MM.1S (cell line): ENCODE data around the gene MRPS27.

ENCODE experiments used
- DNase-seq: peaks from one replicate; pipeline ENCODE4 v3.0.0-alpha.2; 2015
- H2AFZ ChIP-seq: fragments of 300-600 bp; sonication (generic); 2 replicates; pipeline ENCODE4 v1.6.0; 2016; ENCODE audit warnings: antibody characterized with exemption, low read length
- H3F3A ChIP-seq: fragments of 300-600 bp; sonication (generic); 2 replicates; pipeline ENCODE4 v1.6.1; 2016; ENCODE audit warnings: mild to moderate bottlenecking, antibody characterized with exemption, low read length, moderate library complexity, mixed read lengths; ENCODE audit not compliant: insufficient read depth
- H3K27ac ChIP-seq: fragments of 300-600 bp; sonication (generic); 2 replicates; pipeline ENCODE4 v1.5.1; 2016; ENCODE audit warnings: mild to moderate bottlenecking, low read length
- H3K27me3 ChIP-seq: fragments of 300-600 bp; sonication (generic); replicated peaks from 2 replicates; pipeline ENCODE4 v1.6.0; 2016; ENCODE audit warnings: low read length; ENCODE audit not compliant: insufficient read depth
- H3K36me3 ChIP-seq: fragments of 300-600 bp; sonication (generic); replicated peaks from 2 replicates; pipeline ENCODE4 v1.6.1; 2016; ENCODE audit warnings: mild to moderate bottlenecking, low read length, mixed read lengths; ENCODE audit not compliant: insufficient read depth
- H3K4me1 ChIP-seq: fragments of 300-600 bp; sonication (generic); 2 replicates; pipeline ENCODE4 v1.6.1; 2016; ENCODE audit warnings: low read length, mixed read lengths
- H3K4me2 ChIP-seq: fragments of 300-600 bp; sonication (generic); 2 replicates; pipeline ENCODE4 v1.6.0; 2016; ENCODE audit warnings: low read depth, low read length
- H3K4me3 ChIP-seq: fragments of 300-600 bp; sonication (generic); 2 replicates; pipeline ENCODE4 v1.5.1; 2016; ENCODE audit warnings: low read length, mixed read lengths
- H3K79me2 ChIP-seq: fragments of 300-600 bp; sonication (generic); 2 replicates; pipeline ENCODE4 v1.6.1; 2016; ENCODE audit warnings: mixed run types, low read length, mixed read lengths
- H3K9ac ChIP-seq: fragments of 300-600 bp; sonication (generic); 2 replicates; pipeline ENCODE4 v1.6.1; 2016; ENCODE audit warnings: low read length, mixed read lengths
- H3K9me2 ChIP-seq: fragments of 300-600 bp; sonication (generic); replicated peaks from 2 replicates; pipeline ENCODE4 v1.6.1; 2016; ENCODE audit warnings: mild to moderate bottlenecking, low read length, mixed read lengths; ENCODE audit not compliant: insufficient read depth
- H3K9me3 ChIP-seq: fragments of 300-600 bp; sonication (generic); replicated peaks from 2 replicates; pipeline ENCODE4 v1.6.1; 2016; ENCODE audit warnings: mild to moderate bottlenecking, low read length, mixed read lengths; ENCODE audit not compliant: insufficient read depth
- H4K20me1 ChIP-seq: fragments of 300-600 bp; sonication (generic); 2 replicates; pipeline ENCODE4 v1.6.1; 2016; ENCODE audit warnings: mild to moderate bottlenecking, low read length, moderate library complexity, mixed read lengths; ENCODE audit not compliant: insufficient read depth
- CTCF ChIP-seq: fragments of 300-600 bp; sonication (generic); IDR thresholded peaks from 2 replicates; pipeline ENCODE4 v1.5.1; 2016; ENCODE audit warnings: antibody characterized with exemption, low read length, mixed read lengths
- EZH2 ChIP-seq: fragments of 300-600 bp; sonication (generic); optimal IDR thresholded peaks from 2 replicates; pipeline ENCODE3; 2017; ENCODE audit warnings: low read depth, mild to moderate bottlenecking, antibody characterized with exemption, low read length, mixed read lengths
- EZH2phosphoT487 ChIP-seq: fragments of 300-600 bp; sonication (generic); IDR thresholded peaks from 2 replicates; pipeline ENCODE4 v1.6.1; 2018; ENCODE audit warnings: antibody characterized with exemption, low read length

Gene MRPS27

DNA sequence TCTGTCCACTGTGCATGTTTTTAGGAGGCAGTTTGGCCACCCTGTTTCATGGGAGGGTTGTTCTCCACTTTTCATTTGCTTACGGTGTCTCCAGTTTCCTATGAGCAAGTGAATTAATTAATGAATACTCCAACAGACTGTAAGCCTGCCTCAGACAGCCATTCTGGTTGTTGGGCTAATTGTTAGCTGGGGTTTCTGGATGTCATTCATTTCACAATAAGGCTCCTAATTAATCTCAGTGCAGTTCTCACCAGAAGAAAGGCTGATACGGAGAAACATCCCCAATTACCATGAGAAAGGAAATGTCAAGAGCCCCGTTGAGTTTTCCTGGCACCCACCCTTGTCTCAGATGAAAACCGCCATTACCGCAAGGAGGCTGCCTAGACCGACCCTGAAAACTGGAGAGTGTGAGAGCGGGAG lies 136.9 kb downstream of the MRPS27 start:
- no peaks in the 10 kb centered on the region for H3F3A ChIP-seq
- H3K27ac ChIP-seq, result no peak overlapping the region
- H3K9me3 ChIP-seq, result no peaks in the 10 kb centered on the region
- no peak overlapping the region for H2AFZ ChIP-seq
- H3K36me3 ChIP-seq, result no peaks in the 10 kb centered on the region
- H3K27me3 ChIP-seq, result peaks cover 96% of the 10 kb centered on the region
- no peak for DNase-seq
- H4K20me1 ChIP-seq, result no peaks in the 10 kb centered on the region
- TF ChIP-seq CTCF (no peak), EZH2phosphoT487 (no peak), EZH2 (no peak)
- H3K4me2 ChIP-seq, result no peak overlapping the region
- H3K4me3 ChIP-seq, result no peak overlapping the region
- H3K9me2 ChIP-seq, result no peaks in the 10 kb centered on the region
- no peaks in the 10 kb centered on the region for H3K4me1 ChIP-seq
- H3K79me2 ChIP-seq, result no peaks in the 10 kb centered on the region
- H3K9ac ChIP-seq, result no peak overlapping the region

DNA sequence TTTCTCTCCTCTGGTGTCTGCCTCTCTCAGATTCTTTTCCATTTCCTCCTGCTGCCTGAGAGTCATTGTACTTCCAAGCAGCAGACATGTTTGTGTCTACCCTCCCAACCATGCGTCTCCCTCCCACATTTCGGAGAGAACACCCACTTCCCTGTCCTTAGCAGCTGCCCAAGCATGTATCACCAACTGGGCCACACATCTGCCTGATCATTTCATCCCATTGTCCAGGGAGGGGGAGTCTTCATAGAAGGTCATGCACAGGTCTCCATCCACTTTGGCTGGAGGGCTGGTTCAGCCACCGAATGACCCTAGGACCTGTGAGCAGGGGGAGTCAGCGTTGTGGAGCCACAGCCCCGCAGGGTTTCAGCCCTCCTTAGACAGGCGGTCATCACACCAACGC lies 137.4 kb downstream of the MRPS27 start:
- TF ChIP-seq EZH2 (no peak), CTCF (no peak), EZH2phosphoT487 (no peak)
- Histone ChIP-seq H4K20me1 (no peaks in the 10 kb centered on the region), H3K9me3 (no peaks in the 10 kb centered on the region), H3K4me1 (no peaks in the 10 kb centered on the region), H3K27me3 (peaks cover 94% of the 10 kb centered on the region), H3K27ac (no peak overlapping the region), H3K9ac (no peak overlapping the region), H3K36me3 (no peaks in the 10 kb centered on the region), H3K9me2 (no peaks in the 10 kb centered on the region), H3K4me3 (no peak overlapping the region), H3K4me2 (no peak overlapping the region), H3F3A (no peaks in the 10 kb centered on the region), H3K79me2 (no peaks in the 10 kb centered on the region), H2AFZ (no peak overlapping the region)
- DNase-seq, result no peak

DNA sequence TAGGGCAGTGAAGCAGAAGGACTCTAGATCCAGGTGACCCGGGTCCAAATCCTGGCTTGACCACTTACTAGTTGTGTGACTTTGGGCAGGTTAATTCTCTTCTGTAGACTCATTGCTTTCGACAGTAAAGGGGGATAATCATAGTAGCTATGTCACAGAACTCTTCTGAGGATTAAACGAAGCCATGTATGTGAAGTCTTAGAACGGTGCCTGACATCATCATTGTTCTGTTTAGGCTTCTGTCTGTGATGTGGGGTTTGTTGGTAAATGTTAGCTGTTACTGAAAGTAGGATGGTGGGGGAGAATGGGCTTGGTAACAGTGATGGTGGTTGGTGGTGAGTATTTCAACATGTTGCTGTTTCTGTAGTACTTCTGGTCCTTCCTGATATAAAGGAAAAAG lies 139.1 kb downstream of the MRPS27 start:
- H3K4me1 ChIP-seq, result no peaks in the 10 kb centered on the region
- H3K27me3 ChIP-seq, result peaks cover 94% of the 10 kb centered on the region
- no peaks in the 10 kb centered on the region for H3K36me3 ChIP-seq
- no peak for TF ChIP-seq EZH2phosphoT487
- no peaks in the 10 kb centered on the region for H3K79me2 ChIP-seq
- no peak overlapping the region for H3K4me2 ChIP-seq
- no peaks in the 10 kb centered on the region for H3K9me3 ChIP-seq
- no peaks in the 10 kb centered on the region for H4K20me1 ChIP-seq
- H3F3A ChIP-seq, result no peaks in the 10 kb centered on the region
- H3K27ac ChIP-seq, result no peak overlapping the region
- DNase-seq, result no peak
- no peaks in the 10 kb centered on the region for H3K9me2 ChIP-seq
- H3K9ac ChIP-seq, result no peak overlapping the region
- no peak overlapping the region for H2AFZ ChIP-seq
- no peak overlapping the region for H3K4me3 ChIP-seq

GRCh38 chr5:72179816-72180440 lies 140.1 kb downstream of the MRPS27 start:
- Histone ChIP-seq H3F3A (no peaks in the 10 kb centered on the region), H3K9me3 (no peaks in the 10 kb centered on the region), H3K27me3 (peaks cover 92% of the 10 kb centered on the region), H3K4me1 (no peaks in the 10 kb centered on the region), H3K4me3 (no peak overlapping the region), H3K9me2 (no peaks in the 10 kb centered on the region), H3K27ac (no peak overlapping the region), H3K4me2 (no peak overlapping the region), H3K36me3 (no peaks in the 10 kb centered on the region), H4K20me1 (no peaks in the 10 kb centered on the region), H2AFZ (no peak overlapping the region), H3K9ac (no peak overlapping the region), H3K79me2 (no peaks in the 10 kb centered on the region)
- TF ChIP-seq CTCF (no peak), EZH2phosphoT487 (no peak), EZH2 (no peak)
- no peak for DNase-seq
